Measurements from ENCODE around the gene BTG3. TPM values are rescaled to one million over a fixed set of nuclear protein-coding genes. Genes with fewer than 3 reads are reported as not detected.

Gene BTG3
- total RNA-seq, 2 experiments from 2014 or later, result 38.8 to 38.9 TPM

DNA sequence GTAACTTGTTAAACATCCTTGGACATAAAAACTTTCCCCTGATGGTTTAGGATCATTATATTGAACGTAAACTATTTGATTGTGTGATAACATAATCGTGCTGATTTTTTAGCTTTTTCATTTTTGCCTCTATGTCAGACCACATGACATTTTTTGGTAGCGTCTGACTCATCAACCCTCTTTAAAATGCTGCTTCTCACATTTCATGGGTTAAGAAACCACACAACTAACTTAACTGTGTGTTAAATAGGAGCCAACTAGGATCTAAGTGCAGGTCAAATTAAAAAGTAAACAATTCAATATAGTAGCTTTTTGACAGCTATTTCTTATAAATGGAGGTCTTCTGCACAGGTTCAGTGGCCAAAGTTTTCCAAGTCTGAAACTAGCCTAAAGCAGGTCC lies 9.8 kb downstream of the BTG3 start:
- Mint-ChIP-seq H3K4me3 (no peak overlapping the region), H3K27me3 (no peaks in the 10 kb centered on the region), H3K36me3 (ENCODE audit: low read depth) (peaks cover 51% of the 10 kb centered on the region), H3K4me1 (ENCODE audit: low read depth) (peaks cover 24% of the 10 kb centered on the region), H3K27ac (no peak overlapping the region), H3K9me3 (no peaks in the 10 kb centered on the region)
- intact Hi-C loops (cut with micrococcal nuclease), result no loop called here
- TF ChIP-seq CTCF (IDR thresholded peaks at IDR 0.05), result no peak
- ChIA-PET POLR2A (no interaction called here), CTCF (interaction anchor here (1.0 to 1.6 kb wide), 3 partner anchors 9 to 216 kb away, joined by 3 to 5 read pairs (median 5); no protein-coding TSS in a partner anchor)
- ATAC-seq (no peak), DNase-seq (no peak)

- H3K9me3 Mint-ChIP-seq, result no peaks in the 10 kb centered on the region
- intact Hi-C loops (cut with micrococcal nuclease), result no loop called here
- ChIA-PET POLR2A (interaction anchor here (1.1 to 1.6 kb wide), 2 partner anchors 11 to 13 kb away, joined by 3 to 6 read pairs; no protein-coding TSS in a partner anchor), CTCF (interaction anchor here (1.0 to 1.3 kb wide), 3 partner anchors 12 to 44 kb away, joined by 3 to 4 read pairs (median 4); no protein-coding TSS in a partner anchor)
- H3K27ac Mint-ChIP-seq, result no peak overlapping the region
- H3K27me3 Mint-ChIP-seq, result no peaks in the 10 kb centered on the region
- H3K36me3 Mint-ChIP-seq (ENCODE audit: low read depth), result peaks cover 53% of the 10 kb centered on the region
- no peak for TF ChIP-seq CTCF (IDR thresholded peaks at IDR 0.05)
- ATAC-seq (no peak), DNase-seq (no peak)
- H3K4me3 Mint-ChIP-seq, result no peak overlapping the region
- H3K4me1 Mint-ChIP-seq (ENCODE audit: low read depth), result peaks cover 12% of the 10 kb centered on the region
Measured at GRCh38 chr21:17598437-17598836, 14.3 kb downstream of the BTG3 start.

DNA sequence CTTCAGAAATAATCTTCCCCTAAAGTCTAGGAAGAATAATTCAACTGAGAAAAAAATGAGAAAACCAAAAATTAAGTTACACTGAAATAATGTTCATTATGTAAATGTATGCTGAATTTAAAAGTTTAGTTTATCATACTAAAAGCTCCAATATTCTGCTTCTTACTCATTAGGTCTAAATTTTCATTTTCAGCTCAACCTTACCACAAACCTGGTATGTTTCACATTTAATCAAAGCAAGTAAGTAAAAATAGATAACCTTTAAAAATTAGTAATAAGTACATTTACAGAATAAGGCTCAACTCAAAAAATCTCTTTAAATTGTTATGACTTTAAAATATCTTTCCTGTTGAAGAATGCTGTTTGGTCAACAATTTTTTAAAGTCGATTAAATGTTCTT lies 15.0 kb downstream of the BTG3 start:
- ATAC-seq (no peak), DNase-seq (no peak)
- Mint-ChIP-seq H3K4me1 (ENCODE audit: low read depth) (peaks cover 4% of the 10 kb centered on the region), H3K36me3 (ENCODE audit: low read depth) (peaks cover 51% of the 10 kb centered on the region), H3K9me3 (no peaks in the 10 kb centered on the region), H3K4me3 (no peak overlapping the region), H3K27ac (no peak overlapping the region), H3K27me3 (no peaks in the 10 kb centered on the region)
- ChIA-PET CTCF (no interaction called here), POLR2A (interaction anchor here (1.1 to 1.6 kb wide), 2 partner anchors 12 to 14 kb away, joined by 3 to 6 read pairs; no protein-coding TSS in a partner anchor)
- no peak for TF ChIP-seq CTCF (IDR thresholded peaks at IDR 0.05)
- intact Hi-C loops (cut with micrococcal nuclease), result no loop called here

GRCh38 chr21:17590430-17590829 lies 22.3 kb downstream of the BTG3 start:
- Mint-ChIP-seq H3K36me3 (ENCODE audit: low read depth) (peaks cover 25% of the 10 kb centered on the region), H3K4me1 (ENCODE audit: low read depth) (no peaks in the 10 kb centered on the region), H3K9me3 (no peaks in the 10 kb centered on the region), H3K27ac (no peak overlapping the region), H3K27me3 (no peaks in the 10 kb centered on the region), H3K4me3 (no peak overlapping the region)
- DNase-seq (no peak), ATAC-seq (no peak)
- POLR2A ChIA-PET, result no interaction called here
- CTCF ChIA-PET, result no interaction called here
- intact Hi-C loops (cut with micrococcal nuclease), result no loop called here
- no peak for TF ChIP-seq CTCF (IDR thresholded peaks at IDR 0.05)

DNA sequence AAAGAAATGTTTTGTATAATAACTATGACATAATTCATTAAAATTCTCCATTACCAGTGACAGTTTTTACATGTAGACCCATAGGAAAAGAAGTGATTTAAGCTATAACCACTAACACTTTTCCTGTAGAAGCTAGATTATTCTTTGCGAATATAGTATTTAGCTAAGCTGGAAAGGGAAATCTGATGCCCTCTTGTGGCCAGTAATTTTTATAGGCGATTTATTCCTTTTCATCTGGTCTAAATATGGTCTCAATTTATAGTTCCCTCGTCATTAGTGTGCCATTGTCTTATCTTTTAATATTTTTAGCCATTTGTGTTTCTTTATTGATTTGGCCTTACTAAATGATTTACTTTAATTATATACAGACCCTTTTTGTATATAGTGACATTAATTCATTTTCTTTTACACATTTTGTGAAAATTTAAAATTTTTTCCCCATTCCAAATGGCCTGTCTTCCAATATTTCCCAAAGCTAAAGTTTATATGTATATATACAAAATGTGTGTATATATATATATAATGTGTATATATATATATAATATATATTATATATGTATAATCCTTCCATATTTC lies 26.7 kb downstream of the BTG3 start:
- peak; percentile 66 for TF ChIP-seq CTCF (IDR thresholded peaks at IDR 0.05)
- CTCF ChIA-PET, result interaction anchor here (0.6 to 2.7 kb wide), 14 partner anchors 9 to 198 kb away, joined by 3 to 58 read pairs (median 4); partner anchors contain the start of gene CXADR
- Mint-ChIP-seq H3K4me3 (no peak overlapping the region), H3K27ac (no peak overlapping the region), H3K36me3 (ENCODE audit: low read depth) (peaks cover 1% of the 10 kb centered on the region), H3K27me3 (no peaks in the 10 kb centered on the region), H3K4me1 (ENCODE audit: low read depth) (no peaks in the 10 kb centered on the region), H3K9me3 (no peaks in the 10 kb centered on the region)
- ATAC-seq (no peak), DNase-seq (peak; percentile 9)
- POLR2A ChIA-PET, result no interaction called here
- intact Hi-C loops (cut with micrococcal nuclease), result loop anchor here (5.0 kb wide), 1 partner anchor 199 kb away; no protein-coding TSS in a partner anchor
